NOMO-1 (cell line): ENCODE measurements around the gene ATG7.
"Not testable (repeated sequence)": the region's sequence is repeated elsewhere in the genome, so short reads cannot be mapped to it uniquely, and the experiment has no call there.

Experiments
- DNase-seq, 2 experiments: peaks; one replicate each; lab custom pipeline; 2025; ENCODE audit not compliant: unreplicated experiment in 2 of 2; lab: John Stamatoyannopoulos, UW

ATG7 gene

GRCh38 chr3:11526121-11526520, 253.9 kb downstream of the ATG7 start:
- not testable (repeated sequence) for DNase-seq

GRCh38 chr3:11529281-11529680, 257.1 kb downstream of the ATG7 start:
- DNase-seq = no peak

- DNase-seq = no peak
Measured at GRCh38 chr3:11530153-11530721, 258.0 kb downstream of the ATG7 start.

- DNase-seq = no peak
Measured at GRCh38 chr3:11532931-11533391, 260.8 kb downstream of the ATG7 start.

GRCh38 chr3:11534011-11534792, 262.0 kb downstream of the ATG7 start:
- no peak for DNase-seq

- DNase-seq = no peak
Measured at GRCh38 chr3:11534793-11535101, 262.6 kb downstream of the ATG7 start.

- no peak for DNase-seq
Measured at GRCh38 chr3:11535243-11535960, 263.2 kb downstream of the ATG7 start.

GRCh38 chr3:11536132-11536935, 264.1 kb downstream of the ATG7 start:
- no peak for DNase-seq

GRCh38 chr3:11536936-11537612, 264.9 kb downstream of the ATG7 start:
- DNase-seq = peak in 1 of 2 experiments; percentile 22

GRCh38 chr3:11538581-11538980, 266.4 kb downstream of the ATG7 start:
- DNase-seq = no peak

- DNase-seq = no peak
Measured at GRCh38 chr3:11539218-11539617, 267.0 kb downstream of the ATG7 start.

- DNase-seq = no peak
Measured at GRCh38 chr3:11539677-11540076, 267.5 kb downstream of the ATG7 start.

GRCh38 chr3:11541321-11542303, 269.4 kb downstream of the ATG7 start:
- no peak for DNase-seq

GRCh38 chr3:11542551-11542950, 270.4 kb downstream of the ATG7 start:
- DNase-seq = no peak

GRCh38 chr3:11543141-11543947, 271.1 kb downstream of the ATG7 start:
- DNase-seq = no peak

GRCh38 chr3:11543948-11544387, 271.8 kb downstream of the ATG7 start:
- no peak for DNase-seq

- DNase-seq = no peak
Measured at GRCh38 chr3:11544412-11545181, 272.4 kb downstream of the ATG7 start.
